ENCODE measurements around the gene TMPRSS3.

Gene TMPRSS3

DNA sequence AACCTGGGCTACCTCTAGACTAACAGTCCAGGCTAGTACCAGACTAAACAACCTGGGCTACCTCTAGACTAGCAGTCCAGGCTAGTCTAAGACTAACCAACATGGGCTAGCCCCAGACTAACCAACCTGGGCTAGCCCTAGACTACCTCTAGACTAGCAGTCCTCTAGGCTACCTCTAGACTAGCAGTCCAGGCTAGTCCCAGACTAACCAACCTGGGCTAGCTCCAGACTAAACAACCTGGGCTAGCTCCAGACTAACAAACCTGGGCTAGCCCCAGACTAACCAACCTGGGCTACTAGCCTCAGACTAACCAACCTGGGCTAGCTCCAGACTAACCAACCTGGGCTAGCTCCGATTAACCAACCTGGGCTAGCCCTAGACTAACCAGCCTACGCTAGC lies 47.1 kb downstream of the TMPRSS3 start:
- no peaks in the 10 kb centered on the region for H3K79me2 ChIP-seq
- H3K27ac ChIP-seq, result no peak overlapping the region
- no peak overlapping the region for H3K4me2 ChIP-seq (ENCODE audit: low read length)
- H3K9me3 ChIP-seq (ENCODE audit: control insufficient read depth, low read length), result no peaks in the 10 kb centered on the region
- no peak overlapping the region for H3K4me3 ChIP-seq (ENCODE audit: low read depth, low read length)
- no peaks in the 10 kb centered on the region for H3K27me3 ChIP-seq (ENCODE audit: control insufficient read depth, insufficient read depth, low read length)
- no peaks in the 10 kb centered on the region for H3K36me3 ChIP-seq (ENCODE audit: control insufficient read depth, insufficient read depth, low read length)
- TF ChIP-seq, protein P1, sequence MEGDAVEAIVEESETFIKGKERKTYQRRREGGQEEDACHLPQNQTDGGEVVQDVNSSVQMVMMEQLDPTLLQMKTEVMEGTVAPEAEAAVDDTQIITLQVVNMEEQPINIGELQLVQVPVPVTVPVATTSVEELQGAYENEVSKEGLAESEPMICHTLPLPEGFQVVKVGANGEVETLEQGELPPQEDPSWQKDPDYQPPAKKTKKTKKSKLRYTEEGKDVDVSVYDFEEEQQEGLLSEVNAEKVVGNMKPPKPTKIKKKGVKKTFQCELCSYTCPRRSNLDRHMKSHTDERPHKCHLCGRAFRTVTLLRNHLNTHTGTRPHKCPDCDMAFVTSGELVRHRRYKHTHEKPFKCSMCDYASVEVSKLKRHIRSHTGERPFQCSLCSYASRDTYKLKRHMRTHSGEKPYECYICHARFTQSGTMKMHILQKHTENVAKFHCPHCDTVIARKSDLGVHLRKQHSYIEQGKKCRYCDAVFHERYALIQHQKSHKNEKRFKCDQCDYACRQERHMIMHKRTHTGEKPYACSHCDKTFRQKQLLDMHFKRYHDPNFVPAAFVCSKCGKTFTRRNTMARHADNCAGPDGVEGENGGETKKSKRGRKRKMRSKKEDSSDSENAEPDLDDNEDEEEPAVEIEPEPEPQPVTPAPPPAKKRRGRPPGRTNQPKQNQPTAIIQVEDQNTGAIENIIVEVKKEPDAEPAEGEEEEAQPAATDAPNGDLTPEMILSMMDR (IDR thresholded peaks at IDR 0.05), result no peak
- no peaks in the 10 kb centered on the region for H3K4me1 ChIP-seq
- no peak overlapping the region for H2AFZ ChIP-seq
- no peak overlapping the region for H3K9ac ChIP-seq

DNA sequence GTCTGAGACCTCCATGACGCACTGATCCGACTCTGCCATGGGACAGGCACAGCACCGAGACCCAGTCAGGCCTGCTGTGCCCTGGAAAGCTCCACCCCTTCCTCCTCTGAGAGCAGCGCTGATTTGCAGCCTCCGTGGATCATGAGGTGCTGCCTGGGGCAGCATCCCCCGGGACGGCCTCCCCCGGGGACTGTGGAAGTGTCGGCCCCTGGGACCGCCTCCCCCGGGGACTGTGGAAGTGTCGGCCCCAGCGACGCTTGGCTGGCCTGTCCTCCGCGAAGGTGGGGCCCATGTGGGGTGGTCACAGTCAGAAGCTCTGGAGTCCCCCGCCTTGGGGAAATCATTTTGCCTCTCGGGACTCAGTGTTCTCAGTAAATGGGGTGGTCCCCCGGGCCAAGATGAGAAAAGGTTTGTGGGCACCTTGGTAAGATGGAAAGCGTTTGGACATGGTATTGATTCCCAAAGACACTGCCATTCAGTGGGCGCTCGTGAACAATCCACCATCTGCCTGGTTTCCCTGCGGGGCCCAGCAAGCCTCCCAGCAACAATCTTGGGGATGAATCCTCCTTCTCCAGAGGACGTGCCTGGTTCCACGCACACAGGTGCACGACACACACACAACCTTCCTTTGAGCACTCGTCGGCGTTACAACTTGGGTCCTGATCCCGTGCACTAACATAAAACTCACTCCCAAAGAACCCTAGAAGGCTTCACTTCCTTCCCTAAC lies 48.1 kb downstream of the TMPRSS3 start:
- H3K9me3 ChIP-seq (ENCODE audit: control insufficient read depth, low read length), result no peaks in the 10 kb centered on the region
- H3K9ac ChIP-seq, result no peak overlapping the region
- TF ChIP-seq, protein P1 (IDR thresholded peaks at IDR 0.05), result no peak

GRCh38 chr21:42346866-42347600 lies 48.8 kb downstream of the TMPRSS3 start:
- TF ChIP-seq, protein P1 (IDR thresholded peaks at IDR 0.05), result no peak
- H3K4me3 ChIP-seq (ENCODE audit: low read depth, low read length), result no peak overlapping the region
- H3K4me1 ChIP-seq, result no peaks in the 10 kb centered on the region
- H3K9ac ChIP-seq, result no peak overlapping the region
- H3K36me3 ChIP-seq (ENCODE audit: control insufficient read depth, insufficient read depth, low read length), result no peaks in the 10 kb centered on the region
- H3K27me3 ChIP-seq (ENCODE audit: control insufficient read depth, insufficient read depth, low read length), result no peaks in the 10 kb centered on the region
- H3K4me2 ChIP-seq (ENCODE audit: low read length), result no peak overlapping the region
- H3K27ac ChIP-seq, result no peak overlapping the region
- no peaks in the 10 kb centered on the region for H3K9me3 ChIP-seq (ENCODE audit: control insufficient read depth, low read length)
- no peak overlapping the region for H2AFZ ChIP-seq
- no peaks in the 10 kb centered on the region for H3K79me2 ChIP-seq

More for the DNA sequence above, 48.1 kb downstream of the TMPRSS3 start:
- Histone ChIP-seq H3K27ac (no peak overlapping the region), H3K4me1 (no peaks in the 10 kb centered on the region), H3K4me2 (ENCODE audit: low read length) (no peak overlapping the region), H3K4me3 (ENCODE audit: low read depth, low read length) (no peak overlapping the region), H3K27me3 (ENCODE audit: control insufficient read depth, insufficient read depth, low read length) (no peaks in the 10 kb centered on the region), H3K36me3 (ENCODE audit: control insufficient read depth, insufficient read depth, low read length) (no peaks in the 10 kb centered on the region), H2AFZ (no peak overlapping the region), H3K79me2 (no peaks in the 10 kb centered on the region)

- Histone ChIP-seq H3K9me3 (ENCODE audit: control insufficient read depth, low read length) (no peaks in the 10 kb centered on the region), H3K4me3 (ENCODE audit: low read depth, low read length) (no peak overlapping the region), H3K79me2 (no peaks in the 10 kb centered on the region), H3K9ac (no peak overlapping the region), H3K27me3 (ENCODE audit: control insufficient read depth, insufficient read depth, low read length) (no peaks in the 10 kb centered on the region), H3K4me2 (ENCODE audit: low read length) (no peak overlapping the region), H3K4me1 (no peaks in the 10 kb centered on the region), H2AFZ (no peak overlapping the region), H3K36me3 (ENCODE audit: control insufficient read depth, insufficient read depth, low read length) (no peaks in the 10 kb centered on the region), H3K27ac (no peak overlapping the region)
- TF ChIP-seq, protein P1 (IDR thresholded peaks at IDR 0.05), result no peak
Observed at GRCh38 chr21:42346441-42346840, 49.4 kb downstream of the TMPRSS3 start.

Data from parathyroid adenoma (tissue), 2 donors.